Activated CD8-positive, alpha-beta T cell treated with anti-CD3 and anti-CD28 coated beads for 36 hours (primary cell): Measurements from ENCODE around the gene PLEKHB1. TPM values are rescaled to one million over a fixed set of nuclear protein-coding genes. Genes with fewer than 3 reads are reported as not detected.

ENCODE experiments used
- ATAC-seq: fragments of 200-7000 bp; cut with Tn5 transposase; one replicate; pipeline ENCODE4 v1.10.0; 2021; ENCODE audit warnings: mild to moderate bottlenecking, moderate library complexity
- CTCF ChIA-PET: fragments of 350-600 bp; sonication (Branson Sonifier 250); formaldehyde crosslinking; loops from one replicate; lab custom pipeline; 2021; ENCODE audit warnings: antibody characterized with exemption; lab: Charles Lee
- POLR2A ChIA-PET: fragments of 350-600 bp; sonication (Branson Sonifier 250); formaldehyde crosslinking; loops from one replicate; lab custom pipeline; 2021; ENCODE audit warnings: antibody characterized with exemption; lab: Charles Lee
- DNase-seq: peaks from one replicate; pipeline ENCODE4 v3.0.0-alpha.2; 2020
- H3K27ac Mint-ChIP-seq: one replicate; pipeline ENCODE4 v1.8.0; 2021; ENCODE audit warnings: mild to moderate bottlenecking, mixed read lengths
- H3K27me3 Mint-ChIP-seq: one replicate; pipeline ENCODE4 v1.8.0; 2021; ENCODE audit warnings: mixed read lengths
- H3K36me3 Mint-ChIP-seq: one replicate; pipeline ENCODE4 v1.8.0; 2021; ENCODE audit warnings: low read depth, mixed read lengths
- H3K4me1 Mint-ChIP-seq: one replicate; pipeline ENCODE4 v1.8.0; 2021; ENCODE audit warnings: low read depth, mixed read lengths
- H3K4me3 Mint-ChIP-seq: one replicate; pipeline ENCODE4 v1.8.0; 2021; ENCODE audit warnings: mild to moderate bottlenecking, moderate library complexity, mixed read lengths
- H3K9me3 Mint-ChIP-seq: one replicate; pipeline ENCODE4 v1.8.0; 2021; ENCODE audit warnings: mixed read lengths
- intact Hi-C: fragments of 100-400 bp; cut with micrococcal nuclease; formaldehyde crosslinking; loops from one replicate; pipeline ENCODE4 v1.10.0; 2022
- total RNA-seq, 2 experiments: library from RNA; stranded (reverse); gene quantifications; one replicate each; pipeline ENCODE4 v1.2.3, GENCODE V29; 2021
- TF ChIP-seq, protein P1 (sequence below): fragments of 200-600 bp; IDR thresholded peaks from one replicate; pipeline ENCODE4 v1.8.0; 2022; ENCODE audit warnings: antibody characterized with exemption, mild to moderate bottlenecking

PLEKHB1 gene
- total RNA-seq, 2 experiments from 2014 or later = 8.6 to 11.8 TPM

- CTCF ChIA-PET = interaction anchor here (1.1 to 6.3 kb wide), 3 partner anchors 8 to 20 kb away, joined by 3 to 56 read pairs (median 44); no protein-coding TSS in a partner anchor
These were observed 1.0 kb upstream of the PLEKHB1 start for GRCh38 chr11:73645121-73645969.

GRCh38 chr11:73647459-73648100 lies 1.2 kb downstream of the PLEKHB1 start:
- no peaks in the 10 kb centered on the region for H3K27me3 Mint-ChIP-seq
- no peaks in the 10 kb centered on the region for H3K36me3 Mint-ChIP-seq
- H3K9me3 Mint-ChIP-seq = no peaks in the 10 kb centered on the region
- H3K4me1 Mint-ChIP-seq = peaks cover 12% of the 10 kb centered on the region
- DNase-seq = peak; percentile 97
- CTCF ChIA-PET = interaction anchor here (0.8 to 6.3 kb wide), 8 partner anchors 11 to 312 kb away, joined by 3 to 56 read pairs (median 4); partner anchors contain the start of gene FAM168A
- peak; percentile 100 for ATAC-seq
- H3K4me3 Mint-ChIP-seq = peak overlapping the region; percentile 80
- POLR2A ChIA-PET = interaction anchor here (0.5 to 1.9 kb wide), 5 partner anchors 14 to 270 kb away, joined by 3 to 10 read pairs (median 3); no protein-coding TSS in a partner anchor
- peak overlapping the region; percentile 68 for H3K27ac Mint-ChIP-seq
- TF ChIP-seq, protein P1, sequence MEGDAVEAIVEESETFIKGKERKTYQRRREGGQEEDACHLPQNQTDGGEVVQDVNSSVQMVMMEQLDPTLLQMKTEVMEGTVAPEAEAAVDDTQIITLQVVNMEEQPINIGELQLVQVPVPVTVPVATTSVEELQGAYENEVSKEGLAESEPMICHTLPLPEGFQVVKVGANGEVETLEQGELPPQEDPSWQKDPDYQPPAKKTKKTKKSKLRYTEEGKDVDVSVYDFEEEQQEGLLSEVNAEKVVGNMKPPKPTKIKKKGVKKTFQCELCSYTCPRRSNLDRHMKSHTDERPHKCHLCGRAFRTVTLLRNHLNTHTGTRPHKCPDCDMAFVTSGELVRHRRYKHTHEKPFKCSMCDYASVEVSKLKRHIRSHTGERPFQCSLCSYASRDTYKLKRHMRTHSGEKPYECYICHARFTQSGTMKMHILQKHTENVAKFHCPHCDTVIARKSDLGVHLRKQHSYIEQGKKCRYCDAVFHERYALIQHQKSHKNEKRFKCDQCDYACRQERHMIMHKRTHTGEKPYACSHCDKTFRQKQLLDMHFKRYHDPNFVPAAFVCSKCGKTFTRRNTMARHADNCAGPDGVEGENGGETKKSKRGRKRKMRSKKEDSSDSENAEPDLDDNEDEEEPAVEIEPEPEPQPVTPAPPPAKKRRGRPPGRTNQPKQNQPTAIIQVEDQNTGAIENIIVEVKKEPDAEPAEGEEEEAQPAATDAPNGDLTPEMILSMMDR = no peak
- intact Hi-C loops = no loop called here

More at GRCh38 chr11:73645121-73645969, 1.0 kb upstream of the PLEKHB1 start:
- Mint-ChIP-seq H3K9me3 (no peaks in the 10 kb centered on the region), H3K36me3 (no peaks in the 10 kb centered on the region), H3K4me1 (peaks cover 17% of the 10 kb centered on the region), H3K27ac (no peak overlapping the region), H3K4me3 (no peak overlapping the region), H3K27me3 (no peaks in the 10 kb centered on the region)
- ATAC-seq = no peak
- POLR2A ChIA-PET = interaction anchor here (1.3 kb wide), 1 partner anchor 15 kb away, joined by 3 read pairs; no protein-coding TSS in a partner anchor
- intact Hi-C loops = no loop called here
- TF ChIP-seq, protein P1 = no peak
- no peak for DNase-seq

- peak overlapping the region; percentile 80 for H3K4me3 Mint-ChIP-seq
- H3K27me3 Mint-ChIP-seq = no peaks in the 10 kb centered on the region
- H3K9me3 Mint-ChIP-seq = no peaks in the 10 kb centered on the region
- ATAC-seq (no peak), DNase-seq (no peak)
- intact Hi-C loops = no loop called here
- POLR2A ChIA-PET = interaction anchor here (0.7 to 1.9 kb wide), 4 partner anchors 13 to 271 kb away, joined by 3 to 10 read pairs (median 4); no protein-coding TSS in a partner anchor
- CTCF ChIA-PET = interaction anchor here (0.8 to 6.3 kb wide), 5 partner anchors 13 to 313 kb away, joined by 3 to 56 read pairs (median 9); no protein-coding TSS in a partner anchor
- peaks cover 12% of the 10 kb centered on the region for H3K4me1 Mint-ChIP-seq
- no peaks in the 10 kb centered on the region for H3K36me3 Mint-ChIP-seq
- H3K27ac Mint-ChIP-seq = no peak overlapping the region
- TF ChIP-seq, protein P1 = no peak
These were observed 1.7 kb downstream of the PLEKHB1 start for GRCh38 chr11:73648121-73648520.

- H3K4me3 Mint-ChIP-seq = no peak overlapping the region
- intact Hi-C loops = no loop called here
- CTCF ChIA-PET = interaction anchor here (0.8 to 6.3 kb wide), 5 partner anchors 13 to 313 kb away, joined by 3 to 56 read pairs (median 9); no protein-coding TSS in a partner anchor
These were observed 2.2 kb downstream of the PLEKHB1 start for GRCh38 chr11:73648571-73649046.

More at GRCh38 chr11:73648571-73649046, 2.2 kb downstream of the PLEKHB1 start:
- H3K9me3 Mint-ChIP-seq = no peaks in the 10 kb centered on the region
- no peaks in the 10 kb centered on the region for H3K27me3 Mint-ChIP-seq
- ATAC-seq (no peak), DNase-seq (no peak)
- POLR2A ChIA-PET = interaction anchor here (0.9 to 1.9 kb wide), 2 partner anchors 13 to 271 kb away, joined by 4 to 10 read pairs; no protein-coding TSS in a partner anchor
- TF ChIP-seq, protein P1 = no peak
- no peak overlapping the region for H3K27ac Mint-ChIP-seq
- peaks cover 12% of the 10 kb centered on the region for H3K4me1 Mint-ChIP-seq
- no peaks in the 10 kb centered on the region for H3K36me3 Mint-ChIP-seq
